Measurements from ENCODE around the gene DPP6.

The DPP6 gene

DNA sequence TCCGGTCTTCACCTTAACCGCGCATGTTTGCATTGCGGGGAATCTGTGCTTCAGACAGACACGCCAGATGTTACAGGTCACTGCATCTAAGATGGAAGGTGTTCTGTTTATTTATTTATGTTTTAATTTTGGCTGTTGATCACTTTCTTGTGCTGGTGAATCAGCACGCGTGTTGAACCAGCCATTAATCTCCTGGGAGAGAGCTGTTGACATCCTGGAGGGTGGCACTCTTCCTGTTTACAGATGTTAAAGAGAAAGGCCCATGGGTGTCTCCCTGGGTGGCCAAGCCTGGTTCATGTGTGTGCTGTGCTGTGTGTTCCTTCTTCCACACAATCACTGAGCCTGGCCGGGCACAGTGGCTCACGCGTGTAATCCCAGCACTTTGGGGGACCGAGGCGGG lies 595.4 kb downstream of the DPP6 start:
- Histone ChIP-seq H3K9me3 (ENCODE audit: control insufficient read depth, insufficient read depth, low read length) (no peaks in the 10 kb centered on the region), H3K27me3 (ENCODE audit: control insufficient read depth, insufficient read depth, low read length) (no peaks in the 10 kb centered on the region), H3K9ac (ENCODE audit: low read depth, low read length) (no peak overlapping the region), H3K4me1 (ENCODE audit: control insufficient read depth, insufficient read depth, low read length) (no peaks in the 10 kb centered on the region), H3K36me3 (ENCODE audit: control insufficient read depth, insufficient read depth, low read length) (no peaks in the 10 kb centered on the region), H3K4me3 (ENCODE audit: low read depth, low read length) (no peak overlapping the region)

DNA sequence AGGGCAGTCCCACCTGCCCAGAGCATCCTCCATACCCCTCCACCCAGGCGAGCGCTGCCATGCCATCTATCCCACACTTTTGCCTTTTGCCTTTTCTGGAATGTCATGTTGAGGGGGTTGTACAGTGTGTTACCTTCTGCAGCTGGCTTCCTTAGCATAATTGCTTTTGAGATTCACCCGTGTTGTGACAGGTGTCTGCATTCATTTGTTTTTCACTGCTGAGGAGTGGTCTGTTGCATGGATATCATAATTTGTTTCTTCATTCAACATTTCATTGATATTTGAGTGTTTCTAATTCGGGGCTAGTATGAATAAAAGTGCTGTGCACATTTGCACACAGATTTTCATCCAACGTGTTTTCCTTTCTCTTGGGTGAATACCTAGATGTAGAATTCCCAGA lies 596.8 kb downstream of the DPP6 start:
- no peaks in the 10 kb centered on the region for H3K36me3 ChIP-seq (ENCODE audit: control insufficient read depth, insufficient read depth, low read length)
- H3K27me3 ChIP-seq (ENCODE audit: control insufficient read depth, insufficient read depth, low read length): no peaks in the 10 kb centered on the region
- H3K4me3 ChIP-seq (ENCODE audit: low read depth, low read length): no peak overlapping the region
- H3K4me1 ChIP-seq (ENCODE audit: control insufficient read depth, insufficient read depth, low read length): no peaks in the 10 kb centered on the region
- H3K9ac ChIP-seq (ENCODE audit: low read depth, low read length): no peak overlapping the region
- H3K9me3 ChIP-seq (ENCODE audit: control insufficient read depth, insufficient read depth, low read length): no peaks in the 10 kb centered on the region

DNA sequence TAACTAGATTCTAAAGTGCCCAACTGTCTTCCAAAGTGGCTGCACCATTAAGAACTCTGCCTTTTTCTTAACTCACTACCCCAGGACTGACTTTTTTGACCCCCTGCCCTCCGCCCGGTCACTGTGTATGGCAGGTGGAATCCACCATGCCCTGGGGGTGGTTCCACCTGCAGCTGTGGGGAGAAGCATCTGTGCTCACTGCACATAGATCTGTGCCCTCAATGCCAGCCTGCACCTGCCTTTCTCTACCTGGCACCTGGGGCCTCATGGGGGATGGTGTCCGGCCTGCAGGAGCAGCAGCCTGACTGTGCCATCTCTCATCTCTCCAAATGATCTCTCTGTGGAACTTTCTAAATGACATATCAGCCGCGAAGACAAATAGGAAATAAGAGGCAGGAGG lies 597.2 kb downstream of the DPP6 start:
- Histone ChIP-seq H3K9me3 (ENCODE audit: control insufficient read depth, insufficient read depth, low read length) (no peaks in the 10 kb centered on the region), H3K9ac (ENCODE audit: low read depth, low read length) (no peak overlapping the region), H3K4me3 (ENCODE audit: low read depth, low read length) (no peak overlapping the region), H3K4me1 (ENCODE audit: control insufficient read depth, insufficient read depth, low read length) (no peaks in the 10 kb centered on the region), H3K36me3 (ENCODE audit: control insufficient read depth, insufficient read depth, low read length) (no peaks in the 10 kb centered on the region), H3K27me3 (ENCODE audit: control insufficient read depth, insufficient read depth, low read length) (no peaks in the 10 kb centered on the region)

DNA sequence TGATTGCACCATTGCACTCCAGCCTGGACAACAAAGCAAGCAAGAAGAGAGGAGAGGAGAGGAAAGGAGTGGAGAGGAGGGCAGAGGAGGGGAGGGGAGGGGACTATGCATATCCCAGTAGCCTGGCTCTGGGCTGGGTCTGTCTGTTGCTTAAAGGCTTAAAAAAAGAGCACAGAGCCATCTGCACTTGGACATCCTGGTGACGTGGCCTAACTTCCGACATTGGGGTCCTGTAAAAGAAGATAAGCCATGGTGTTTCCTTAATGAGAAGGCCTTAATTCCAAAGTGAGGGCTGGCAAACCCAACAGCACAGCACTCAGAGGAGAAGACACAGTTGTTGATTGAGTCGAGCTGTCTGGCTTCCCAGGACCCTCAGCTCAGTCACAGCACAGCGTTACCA lies 598.1 kb downstream of the DPP6 start:
- H3K4me3 ChIP-seq (ENCODE audit: low read depth, low read length): no peak overlapping the region
- no peaks in the 10 kb centered on the region for H3K9me3 ChIP-seq (ENCODE audit: control insufficient read depth, insufficient read depth, low read length)
- H3K36me3 ChIP-seq (ENCODE audit: control insufficient read depth, insufficient read depth, low read length): no peaks in the 10 kb centered on the region
- H3K27me3 ChIP-seq (ENCODE audit: control insufficient read depth, insufficient read depth, low read length): no peaks in the 10 kb centered on the region
- no peaks in the 10 kb centered on the region for H3K4me1 ChIP-seq (ENCODE audit: control insufficient read depth, insufficient read depth, low read length)
- no peak overlapping the region for H3K9ac ChIP-seq (ENCODE audit: low read depth, low read length)

DNA sequence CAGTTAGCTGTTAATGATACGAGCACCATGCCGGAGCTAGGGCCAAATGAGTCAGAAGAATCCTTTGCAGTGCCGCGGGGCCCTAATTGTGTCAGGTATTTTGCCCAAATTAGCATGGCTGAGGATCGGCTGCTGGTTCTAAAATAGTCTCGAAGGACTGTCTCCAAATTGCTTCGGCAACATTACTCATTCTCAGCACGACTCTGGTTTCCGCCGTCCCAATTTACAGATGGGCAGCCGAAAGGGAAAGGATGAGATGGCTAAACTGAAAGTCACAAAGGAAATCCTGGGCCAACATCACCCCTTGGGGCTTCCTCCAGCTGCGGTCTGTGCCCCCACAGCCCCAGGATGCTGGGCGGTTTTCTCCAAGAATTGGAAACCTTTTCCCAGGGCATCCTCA lies 599.3 kb downstream of the DPP6 start:
- no peaks in the 10 kb centered on the region for H3K27me3 ChIP-seq (ENCODE audit: control insufficient read depth, insufficient read depth, low read length)
- H3K36me3 ChIP-seq (ENCODE audit: control insufficient read depth, insufficient read depth, low read length): no peaks in the 10 kb centered on the region
- H3K4me3 ChIP-seq (ENCODE audit: low read depth, low read length): no peak overlapping the region
- H3K9ac ChIP-seq (ENCODE audit: low read depth, low read length): no peak overlapping the region
- no peaks in the 10 kb centered on the region for H3K4me1 ChIP-seq (ENCODE audit: control insufficient read depth, insufficient read depth, low read length)
- no peaks in the 10 kb centered on the region for H3K9me3 ChIP-seq (ENCODE audit: control insufficient read depth, insufficient read depth, low read length)

DNA sequence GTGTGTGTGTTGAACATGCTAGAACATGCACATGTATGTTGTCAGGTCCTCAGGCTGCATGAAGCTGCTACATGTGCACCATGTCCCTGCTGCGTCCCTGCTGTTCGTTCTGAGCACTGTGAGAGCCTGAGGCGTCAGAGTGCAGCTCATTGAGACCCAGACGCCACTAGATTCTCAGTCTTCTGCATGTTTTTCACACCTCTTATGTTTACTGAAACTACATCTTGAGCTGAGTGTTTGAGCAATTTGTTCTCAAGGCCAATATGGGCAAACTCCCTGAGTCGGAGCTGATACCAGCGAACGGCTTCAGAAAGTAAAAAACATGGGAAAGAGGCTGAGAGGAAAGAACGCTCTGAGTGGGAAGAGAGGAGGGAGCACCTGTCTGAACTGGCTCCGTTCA lies 600.4 kb downstream of the DPP6 start:
- Histone ChIP-seq H3K27me3 (ENCODE audit: control insufficient read depth, insufficient read depth, low read length) (no peaks in the 10 kb centered on the region), H3K9me3 (ENCODE audit: control insufficient read depth, insufficient read depth, low read length) (no peaks in the 10 kb centered on the region), H3K4me1 (ENCODE audit: control insufficient read depth, insufficient read depth, low read length) (no peaks in the 10 kb centered on the region), H3K36me3 (ENCODE audit: control insufficient read depth, insufficient read depth, low read length) (no peaks in the 10 kb centered on the region), H3K9ac (ENCODE audit: low read depth, low read length) (no peak overlapping the region), H3K4me3 (ENCODE audit: low read depth, low read length) (no peak overlapping the region)

DNA sequence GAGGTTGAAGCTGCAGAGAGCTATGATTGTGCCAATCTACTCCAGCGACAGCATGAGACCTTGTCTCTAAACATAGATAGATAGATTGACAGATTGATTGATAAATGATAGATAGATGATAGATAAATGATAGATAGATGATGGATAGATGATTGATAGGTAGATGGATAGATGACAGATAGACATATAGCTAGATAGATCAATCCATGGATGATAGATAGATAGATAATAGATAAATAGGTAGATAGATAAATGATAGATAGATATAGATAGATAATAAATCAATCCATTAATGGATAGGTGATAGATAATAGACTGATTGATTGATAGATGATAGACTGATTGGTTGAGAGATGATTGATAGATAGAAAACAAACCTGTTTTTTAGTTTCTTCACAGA lies 601.1 kb downstream of the DPP6 start:
- no peaks in the 10 kb centered on the region for H3K9me3 ChIP-seq (ENCODE audit: control insufficient read depth, insufficient read depth, low read length)
- no peaks in the 10 kb centered on the region for H3K27me3 ChIP-seq (ENCODE audit: control insufficient read depth, insufficient read depth, low read length)
- H3K4me3 ChIP-seq (ENCODE audit: low read depth, low read length): no peak overlapping the region
- H3K36me3 ChIP-seq (ENCODE audit: control insufficient read depth, insufficient read depth, low read length): no peaks in the 10 kb centered on the region
- no peaks in the 10 kb centered on the region for H3K4me1 ChIP-seq (ENCODE audit: control insufficient read depth, insufficient read depth, low read length)
- H3K9ac ChIP-seq (ENCODE audit: low read depth, low read length): no peak overlapping the region

DNA sequence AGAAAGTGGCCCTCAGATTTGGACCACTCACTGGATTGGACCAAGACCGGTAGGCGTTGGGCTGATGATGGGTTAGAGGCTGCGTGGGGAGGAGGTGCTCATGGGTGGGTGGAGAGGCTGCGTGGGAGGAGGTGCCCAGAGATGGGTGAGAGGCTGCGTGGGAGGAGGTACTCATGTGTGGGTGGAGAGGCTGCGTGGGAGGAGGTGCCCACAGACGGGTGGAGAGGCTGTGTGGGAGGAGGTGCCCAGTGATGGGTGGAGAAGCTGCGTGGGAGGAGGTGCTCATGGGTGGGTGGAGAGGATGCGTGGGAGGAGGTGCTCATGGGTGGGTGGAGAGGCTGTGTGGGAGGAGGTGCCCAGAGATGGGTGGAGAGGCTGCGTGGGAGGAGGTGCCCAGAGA lies 604.4 kb downstream of the DPP6 start:
- no peaks in the 10 kb centered on the region for H3K9me3 ChIP-seq (ENCODE audit: control insufficient read depth, insufficient read depth, low read length)
- no peaks in the 10 kb centered on the region for H3K27me3 ChIP-seq (ENCODE audit: control insufficient read depth, insufficient read depth, low read length)
- no peaks in the 10 kb centered on the region for H3K4me1 ChIP-seq (ENCODE audit: control insufficient read depth, insufficient read depth, low read length)
- H3K36me3 ChIP-seq (ENCODE audit: control insufficient read depth, insufficient read depth, low read length): no peaks in the 10 kb centered on the region
- no peak overlapping the region for H3K4me3 ChIP-seq (ENCODE audit: low read depth, low read length)
- no peak overlapping the region for H3K9ac ChIP-seq (ENCODE audit: low read depth, low read length)

DNA sequence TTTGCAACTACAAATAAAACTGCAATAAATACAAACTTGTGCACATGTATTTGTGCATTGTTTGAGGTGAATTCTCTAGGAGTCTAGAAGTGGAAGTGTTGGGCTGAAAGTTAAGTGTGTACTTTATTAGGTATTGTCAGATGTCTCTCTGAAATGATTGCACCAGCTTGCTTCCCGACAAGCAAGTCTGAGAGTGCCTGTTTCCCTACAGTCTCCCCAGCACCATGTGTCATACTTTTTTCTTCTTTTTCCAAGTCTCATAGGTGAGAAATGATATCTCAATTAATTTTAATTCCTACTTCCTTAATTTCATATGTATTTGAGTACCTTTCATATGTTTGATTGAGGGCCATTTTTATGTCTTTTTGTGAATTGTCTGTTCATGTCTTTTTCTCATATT lies 614.6 kb downstream of the DPP6 start:
- Histone ChIP-seq H3K4me1 (ENCODE audit: control insufficient read depth, insufficient read depth, low read length) (no peaks in the 10 kb centered on the region), H3K9ac (ENCODE audit: low read depth, low read length) (no peak overlapping the region), H3K36me3 (ENCODE audit: control insufficient read depth, insufficient read depth, low read length) (no peaks in the 10 kb centered on the region), H3K9me3 (ENCODE audit: control insufficient read depth, insufficient read depth, low read length) (no peaks in the 10 kb centered on the region), H3K27me3 (ENCODE audit: control insufficient read depth, insufficient read depth, low read length) (no peaks in the 10 kb centered on the region), H3K4me3 (ENCODE audit: low read depth, low read length) (no peak overlapping the region)

DNA sequence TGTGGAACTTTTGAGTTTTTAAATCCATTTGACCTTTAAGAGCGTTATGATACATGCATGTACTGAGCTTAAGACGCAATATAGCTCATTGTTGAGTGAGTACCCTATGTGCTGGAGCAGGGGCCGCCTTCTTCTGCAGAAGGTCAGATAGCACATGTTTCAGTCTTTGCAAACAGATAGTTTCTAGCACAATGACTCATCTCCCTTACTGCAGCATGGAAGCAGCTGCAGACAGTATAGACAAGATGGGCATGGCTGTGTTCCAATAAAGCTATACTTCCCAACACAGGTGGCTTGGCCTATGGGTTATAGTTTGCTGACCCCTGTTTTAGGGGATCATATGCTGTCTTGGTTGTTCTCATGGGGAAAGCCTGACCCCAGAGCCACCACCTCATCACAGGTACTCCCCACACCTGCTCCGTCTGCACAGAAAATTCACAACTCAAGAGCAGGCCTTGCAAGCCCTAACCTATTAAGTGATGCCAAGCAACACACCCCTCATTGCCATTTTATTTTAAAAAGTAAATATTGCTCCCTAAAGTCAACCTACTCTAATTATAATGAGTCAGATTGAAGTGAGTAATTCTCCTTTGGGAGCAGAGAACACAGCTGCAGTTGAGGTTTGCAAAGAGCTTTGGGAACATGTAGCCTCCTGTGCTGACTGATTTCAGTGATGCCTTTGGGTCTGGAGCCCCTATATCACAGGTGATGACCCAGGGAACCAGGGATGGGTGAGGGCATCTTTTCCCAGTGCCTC lies 620.6 kb downstream of the DPP6 start:
- Histone ChIP-seq H3K27me3 (ENCODE audit: control insufficient read depth, insufficient read depth, low read length) (no peaks in the 10 kb centered on the region), H3K4me1 (ENCODE audit: control insufficient read depth, insufficient read depth, low read length) (no peaks in the 10 kb centered on the region), H3K9ac (ENCODE audit: low read depth, low read length) (no peak overlapping the region), H3K4me3 (ENCODE audit: low read depth, low read length) (no peak overlapping the region), H3K9me3 (ENCODE audit: control insufficient read depth, insufficient read depth, low read length) (no peaks in the 10 kb centered on the region), H3K36me3 (ENCODE audit: control insufficient read depth, insufficient read depth, low read length) (no peaks in the 10 kb centered on the region)

DNA sequence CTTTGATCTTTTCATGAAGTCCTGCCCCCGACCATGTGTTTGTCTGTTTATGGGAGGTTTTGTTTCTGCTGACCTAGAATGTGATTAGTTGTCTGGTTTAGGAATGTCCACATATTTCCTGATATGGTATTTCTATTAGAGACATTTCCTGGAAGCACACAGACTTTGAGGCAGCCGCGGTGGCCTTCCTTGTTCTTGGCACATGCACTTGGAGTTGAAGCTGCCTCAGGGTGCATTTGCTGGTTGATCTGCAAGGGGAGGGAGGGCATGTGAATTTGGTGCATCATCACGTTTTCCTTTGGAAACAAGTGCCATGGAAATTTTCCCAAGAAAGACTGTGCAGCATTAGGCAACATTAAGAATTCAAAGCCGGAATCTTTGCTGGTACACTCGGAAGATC lies 622.0 kb downstream of the DPP6 start:
- H3K4me3 ChIP-seq (ENCODE audit: low read depth, low read length): no peak overlapping the region
- no peak overlapping the region for H3K9ac ChIP-seq (ENCODE audit: low read depth, low read length)
- H3K27me3 ChIP-seq (ENCODE audit: control insufficient read depth, insufficient read depth, low read length): no peaks in the 10 kb centered on the region
- no peaks in the 10 kb centered on the region for H3K36me3 ChIP-seq (ENCODE audit: control insufficient read depth, insufficient read depth, low read length)
- no peaks in the 10 kb centered on the region for H3K9me3 ChIP-seq (ENCODE audit: control insufficient read depth, insufficient read depth, low read length)
- no peaks in the 10 kb centered on the region for H3K4me1 ChIP-seq (ENCODE audit: control insufficient read depth, insufficient read depth, low read length)

DNA sequence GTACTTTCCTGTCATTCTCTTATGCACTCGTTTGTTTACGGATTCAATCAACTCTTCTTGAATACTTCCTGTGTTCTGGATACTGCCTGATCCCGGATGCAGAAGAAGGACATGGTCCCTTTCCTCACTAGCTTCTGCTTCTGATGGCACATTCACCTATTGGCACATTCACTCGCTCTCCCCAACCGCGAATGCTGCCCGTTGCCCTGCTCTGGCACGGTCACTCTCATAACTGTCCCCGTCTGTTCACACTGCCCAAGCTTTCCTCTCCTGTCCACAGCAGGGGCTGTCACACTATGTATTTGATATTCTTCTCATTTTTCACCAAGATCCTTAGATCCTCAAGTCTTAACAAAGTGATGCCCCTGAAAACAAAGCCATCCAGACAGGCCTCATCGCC lies 623.4 kb downstream of the DPP6 start:
- Histone ChIP-seq H3K27me3 (ENCODE audit: control insufficient read depth, insufficient read depth, low read length) (no peaks in the 10 kb centered on the region), H3K9ac (ENCODE audit: low read depth, low read length) (no peak overlapping the region), H3K4me1 (ENCODE audit: control insufficient read depth, insufficient read depth, low read length) (no peaks in the 10 kb centered on the region), H3K9me3 (ENCODE audit: control insufficient read depth, insufficient read depth, low read length) (no peaks in the 10 kb centered on the region), H3K4me3 (ENCODE audit: low read depth, low read length) (no peak overlapping the region), H3K36me3 (ENCODE audit: control insufficient read depth, insufficient read depth, low read length) (no peaks in the 10 kb centered on the region)
